Thyroid gland (tissue), 4 donors: Measurements from ENCODE around the gene KMT2D.

Experiments used
- CTCF ChIP-seq, 6 experiments: fragments of 200-600 bp in 3 of 6; fragments of 450-650 bp in 3 of 6; sonication (generic) in 3 of 6; IDR thresholded peaks; one replicate each; pipeline ENCODE4 v1.5.1; 2016 to 2019; ENCODE audit warnings: antibody characterized with exemption in 6 of 6, mild to moderate bottlenecking in 2 of 6, inconsistent platforms in 1 of 6, moderate library complexity in 1 of 6
- POLR2A ChIP-seq, 2 donors: fragments of 450-650 bp; IDR thresholded peaks; one replicate each; pipeline ENCODE4 v1.6.1; 2017; ENCODE audit warnings: antibody characterized with exemption in 2 of 2, mild to moderate bottlenecking in 2 of 2, moderate library complexity in 1 of 2

GRCh38 chr12:49026101-49026500, 34.5 kb downstream of the KMT2D start:
- TF ChIP-seq CTCF (IDR thresholded peaks at IDR 0.05) (no peak), POLR2A (IDR thresholded peaks at IDR 0.05) (no peak)
